Stomach (tissue), 9 donors: ENCODE results near the gene CDCA7L. TPM values are rescaled to one million over a fixed set of nuclear protein-coding genes. Genes with fewer than 3 reads are reported as not detected.

Experiments used
- DNase-seq, 2 donors: peaks; one replicate each; pipeline versions ENCODE4 v3.0.0 to v3.0.0-alpha.2; 2013 to 2019
- H3K27ac ChIP-seq, 5 donors: fragments of 200-600 bp in 4 of 5; sonication (generic) in 4 of 5; one replicate each; pipeline ENCODE4 v1.5.1; 2013 to 2019; ENCODE audit warnings: mild to moderate bottlenecking in 1 of 5, moderate library complexity in 1 of 5
- H3K27me3 ChIP-seq, 3 donors: fragments of 200-600 bp; sonication (generic); one replicate each; pipeline ENCODE4 v1.5.1; 2017 to 2019; ENCODE audit warnings: mixed run types in 1 of 3
- H3K36me3 ChIP-seq, 4 donors: fragments of 200-600 bp; sonication (generic); 1 replicate in 3 of 4; 2 replicates in 1 of 4; pipeline ENCODE4 v1.5.1; 2016 to 2019
- H3K4me1 ChIP-seq, 4 donors: fragments of 200-600 bp; sonication (generic); one replicate each; pipeline ENCODE4 v1.5.1; 2016 to 2019
- H3K4me3 ChIP-seq, 4 donors: fragments of 200-600 bp; sonication (generic) in 3 of 4; one replicate each; pipeline ENCODE4 v1.5.1; 2016 to 2019; ENCODE audit warnings: mild to moderate bottlenecking in 1 of 4
- H3K9me3 ChIP-seq, 4 donors: fragments of 200-600 bp; sonication (generic); one replicate each; pipeline ENCODE4 v1.5.1; 2016 to 2019
- CTCF ChIP-seq, 7 experiments: fragments of 450-650 bp in 4 of 7; fragments of 200-600 bp in 3 of 7; sonication (generic) in 3 of 7; IDR thresholded peaks; one replicate each; pipeline ENCODE4 v1.5.1; 2016 to 2019; ENCODE audit warnings: antibody characterized with exemption in 7 of 7, control low read depth in 2 of 7, mild to moderate bottlenecking in 1 of 7
- EP300 ChIP-seq: sonication (generic); formaldehyde crosslinking; IDR thresholded peaks from one replicate; pipeline ENCODE4 v1.6.1; 2017; ENCODE audit warnings: antibody characterized with exemption
- POLR2A ChIP-seq, 4 donors: fragments of 450-650 bp; IDR thresholded peaks; one replicate each; pipeline ENCODE4 v1.6.1; 2016; ENCODE audit warnings: antibody characterized with exemption in 4 of 4, control low read depth in 2 of 4, mild to moderate bottlenecking in 1 of 4, moderate library complexity in 1 of 4
- POLR2AphosphoS5 ChIP-seq, 3 donors: sonication (generic); formaldehyde crosslinking; IDR thresholded peaks; one replicate each; pipeline ENCODE4 v1.6.1; 2016; ENCODE audit warnings: antibody characterized with exemption in 3 of 3
- WGBS, 5 donors: extraction: QIAGEN DNeasy Blood & Tissue Kit in 3 of 5; methylation state at CpG; one replicate each; pipeline versions ENCODE4 v1.1.5 to v1.1.7; 2013 to 2018; 5-methylcytosine and 5-hydroxymethylcytosine counted together
- intact Hi-C: fragments of 100-400 bp; cut with DNase I; formaldehyde crosslinking; loops from one replicate; pipeline ENCODE4 v1.15.1; 2023; ENCODE audit warnings: low total_unique reads
- polyA plus RNA-seq, 3 donors: library from polyadenylated mRNA; stranded (reverse); fragments of 200-250 nt; gene quantifications; one replicate each; pipeline ENCODE4 v1.2.3, GENCODE V29; 2013
- total RNA-seq, 5 donors: library from RNA; depleted of rRNA; stranded (reverse); fragments of >200 nt; gene quantifications; one replicate each; pipeline versions ENCODE4 v1.1.0 to v1.2.3, GENCODE V29; 2014 to 2016
- donor health status: healthy with polysubstance abuse.
- donor health status: Bipolar disorder and iron deficiency.
- donor health status: healthy.

The CDCA7L gene
- total and polyA plus RNA-seq, 8 donors = 5.4 to 89.8 (median 19.1) TPM

GRCh38 chr7:21944616-21945453 is 864 bp downstream of the CDCA7L start:
- Histone ChIP-seq H3K4me3 (peak overlapping the region; percentile 63 to 77 (median 67)), H3K27ac (peak overlapping the region; percentile 86 to 91 (median 87)), H3K36me3 (no peaks in the 10 kb centered on the region), H3K27me3 (no peaks in the 10 kb centered on the region), H3K9me3 (no peaks in the 10 kb centered on the region), H3K4me1 (peaks cover 25 to 78% (median 57%) of the 10 kb centered on the region in 4 donors)
- DNase-seq = peak; percentile 86 to 89
- 1 to 2% (median 1%) methylated on average over 34 of the region's 34 CpGs for WGBS, 5 donors
- TF ChIP-seq CTCF (IDR thresholded peaks at IDR 0.05) (peak in 1 of 7 experiments; percentile 6), POLR2A (IDR thresholded peaks at IDR 0.05) (no peak), POLR2AphosphoS5 (IDR thresholded peaks at IDR 0.05) (peak in 2 of 3 donors; percentile 58 to 67), EP300 (no peak)
- intact Hi-C loops = no loop called here

- Histone ChIP-seq H3K27ac (peak overlapping the region; percentile 52 to 91 (median 86)), H3K9me3 (no peaks in the 10 kb centered on the region), H3K4me3 (no peak overlapping the region), H3K4me1 (peaks cover 34 to 92% (median 66%) of the 10 kb centered on the region in 4 donors), H3K27me3 (no peaks in the 10 kb centered on the region), H3K36me3 (peaks cover 0 to 2% (median 0%) of the 10 kb centered on the region in 4 donors)
- 61 to 85% (median 66%) methylated on average over 5 of the region's 5 CpGs for WGBS, 5 donors
- no peak for DNase-seq
- TF ChIP-seq POLR2AphosphoS5 (IDR thresholded peaks at IDR 0.05) = no peak
- no peak for TF ChIP-seq POLR2A (IDR thresholded peaks at IDR 0.05)
- TF ChIP-seq EP300 = no peak
- TF ChIP-seq CTCF (IDR thresholded peaks at IDR 0.05) = no peak
- intact Hi-C loops = no loop called here
Measured at GRCh38 chr7:21943436-21943835, 2.3 kb downstream of the CDCA7L start.

- intact Hi-C loops = no loop called here
- Histone ChIP-seq H3K9me3 (no peaks in the 10 kb centered on the region), H3K36me3 (peaks cover 0 to 6% (median 0%) of the 10 kb centered on the region in 4 donors), H3K4me3 (no peak overlapping the region), H3K27me3 (no peaks in the 10 kb centered on the region), H3K27ac (peak overlapping the region; percentile 41 to 91 (median 73)), H3K4me1 (peaks cover 34 to 88% (median 66%) of the 10 kb centered on the region in 4 donors)
- whole genome bisulfite sequencing, 5 donors = 35 to 57% (median 39%) methylated on average over 6 of the region's 6 CpGs
- TF ChIP-seq CTCF (IDR thresholded peaks at IDR 0.05) (no peak), EP300 (no peak), POLR2A (IDR thresholded peaks at IDR 0.05) (no peak), POLR2AphosphoS5 (IDR thresholded peaks at IDR 0.05) (no peak)
- no peak for DNase-seq
Measured at GRCh38 chr7:21942955-21943354, 2.7 kb downstream of the CDCA7L start.

- Histone ChIP-seq H3K9me3 (no peaks in the 10 kb centered on the region), H3K27me3 (no peaks in the 10 kb centered on the region), H3K36me3 (peaks cover 0 to 6% (median 0%) of the 10 kb centered on the region in 4 donors), H3K4me1 (peaks cover 34 to 75% (median 59%) of the 10 kb centered on the region in 4 donors), H3K27ac (peak overlapping the region in 4 of 5 donors; percentile 63 to 91 (median 68)), H3K4me3 (peak overlapping the region in 1 of 4 donors; percentile 7)
- WGBS, 5 donors = 21 to 45% (median 30%) methylated on average over 3 of the region's 3 CpGs
- peak in 1 of 3 donors; percentile 33 for TF ChIP-seq POLR2AphosphoS5 (IDR thresholded peaks at IDR 0.05)
- no peak for TF ChIP-seq EP300
- TF ChIP-seq POLR2A (IDR thresholded peaks at IDR 0.05) = no peak
- DNase-seq = peak; percentile 44 to 57
- intact Hi-C loops = no loop called here
Measured at GRCh38 chr7:21941611-21942141, 4.0 kb downstream of the CDCA7L start.
